GM12878 (cell line): ENCODE data around the gene RHBG. TPM values are rescaled to one million over a fixed set of nuclear protein-coding genes. Genes with fewer than 3 reads are reported as not detected.

Source experiments
- ATAC-seq: fragments of 200-7000 bp; cut with Tn5 transposase; 3 replicates; pipeline ENCODE4 v1.9.1; 2020; ENCODE audit warnings: mild to moderate bottlenecking, moderate library complexity
- BruUV-seq: library from RNA; stranded (reverse); fragments of 400-500 nt; replicated peaks from 2 replicates; lab custom pipeline; 2021; lab: Mats Ljungman, UMichigan
- CTCF ChIA-PET: fragments of 300-600 bp; sonication (Branson Sonifier 250); formaldehyde crosslinking; extraction: SDS; loops from one replicate; lab custom pipeline; 2021; ENCODE audit warnings: inconsistent platforms; lab: Yijun Ruan, JAX
- POLR2A ChIA-PET: fragments of 350-600 bp; formaldehyde crosslinking; extraction: SDS; loops from one replicate; lab custom pipeline; 2021; ENCODE audit warnings: inconsistent platforms; lab: Charles Lee
- RAD21 ChIA-PET: fragments of 300-600 bp; sonication (Branson Sonifier 250); formaldehyde crosslinking; loops from one replicate; lab custom pipeline; 2023; ENCODE audit warnings: antibody characterized with exemption; ENCODE audit not compliant: unreplicated experiment; lab: Charles Lee
- SMC1A ChIA-PET: fragments of 300-600 bp; sonication (Branson Sonifier 250); formaldehyde crosslinking; loops from one replicate; lab custom pipeline; 2023; ENCODE audit not compliant: unreplicated experiment, uncharacterized antibody; lab: Charles Lee
- DNase-seq: peaks from one replicate; pipeline ENCODE4 v3.0.0-alpha.2; 2011; ENCODE audit warnings: low read depth, low spot score
- FAIRE-seq: peaks from 3 replicates; lab custom pipeline; 2011; peaks lifted over from hg19 to GRCh38; lab: Jason Lieb, UNC
- H2AFZ ChIP-seq: 2 replicates; pipeline ENCODE4 v1.6.0; 2011; ENCODE audit warnings: low read depth, low read length, control low read depth; ENCODE audit not compliant: control insufficient read depth
- H3K27ac ChIP-seq: 2 replicates; pipeline ENCODE4 v1.5.1; 2011; ENCODE audit warnings: control low read depth; ENCODE audit not compliant: control insufficient read depth, insufficient read depth
- H3K27me3 ChIP-seq, 2 experiments: replicated peaks in 1 of 2; 2 replicates each; pipeline versions ENCODE4 v1.6.0 to v1.6.1; 2011; ENCODE audit warnings: low read length in 1 of 2; ENCODE audit not compliant: control insufficient read depth in 2 of 2, insufficient read depth in 2 of 2
- H3K36me3 ChIP-seq, 2 experiments: 2 replicates each; pipeline ENCODE4 v1.5.1; 2011; ENCODE audit warnings: low read length in 1 of 2; ENCODE audit not compliant: control insufficient read depth in 2 of 2, insufficient read depth in 2 of 2
- H3K4me1 ChIP-seq: 2 replicates; pipeline ENCODE4 v1.6.1; 2011; ENCODE audit warnings: mild to moderate bottlenecking, low read length, moderate library complexity, mixed read lengths; ENCODE audit not compliant: control insufficient read depth, insufficient read depth
- H3K4me2 ChIP-seq: 2 replicates; pipeline ENCODE4 v1.6.0; 2011; ENCODE audit warnings: control low read depth; ENCODE audit not compliant: control insufficient read depth, insufficient read depth
- H3K4me3 ChIP-seq: fragments of 200-600 bp; sonication (generic); 2 replicates; pipeline ENCODE4 v1.5.1; 2016
- H3K79me2 ChIP-seq: 2 replicates; pipeline ENCODE4 v1.6.0; 2011; ENCODE audit warnings: low read length; ENCODE audit not compliant: control insufficient read depth, insufficient read depth
- H3K9ac ChIP-seq: 2 replicates; pipeline ENCODE4 v1.8.0; 2011; ENCODE audit warnings: low read length, control low read depth, mixed read lengths; ENCODE audit not compliant: control insufficient read depth, insufficient read depth
- H3K9me3 ChIP-seq: replicated peaks from 3 replicates; pipeline ENCODE4 v1.5.1; 2011; ENCODE audit warnings: mild to moderate bottlenecking, low read length; ENCODE audit not compliant: control insufficient read depth, insufficient read depth
- H4K20me1 ChIP-seq: 2 replicates; pipeline ENCODE4 v1.6.0; 2011; ENCODE audit not compliant: control insufficient read depth, insufficient read depth
- BCL11A ChIP-seq: IDR thresholded peaks from 2 replicates; pipeline ENCODE4 v1.6.1; 2011; ENCODE audit warnings: low read depth, low read length
- EED ChIP-seq: sonication (generic); IDR thresholded peaks from 2 replicates; pipeline ENCODE4 v1.6.1; 2016; ENCODE audit warnings: antibody characterized with exemption, low read depth
- KAT2A ChIP-seq: conservative IDR thresholded peaks from 2 replicates; pipeline ENCODE4 v1.6.1; 2011; ENCODE audit warnings: low read depth, low read length; ENCODE audit not compliant: control insufficient read depth
- MTA3 ChIP-seq: IDR thresholded peaks from 2 replicates; pipeline ENCODE4 v1.6.1; 2012; ENCODE audit warnings: low read length, inconsistent platforms, borderline replicate concordance
- MYC ChIP-seq: IDR thresholded peaks from 2 replicates; pipeline ENCODE4 v1.6.1; 2011; ENCODE audit warnings: mild to moderate bottlenecking, low read length, moderate library complexity, inconsistent platforms; ENCODE audit not compliant: insufficient read depth, insufficient replicate concordance, insufficient read length, severe bottlenecking
- POU2F2 ChIP-seq: IDR thresholded peaks from 3 replicates; pipeline ENCODE4 v1.6.1; 2011; ENCODE audit warnings: low read depth, mild to moderate bottlenecking, low read length, borderline replicate concordance
- SKIL ChIP-seq: fragments of 450-650 bp; IDR thresholded peaks from 2 replicates; pipeline ENCODE4 v1.6.1; 2017; ENCODE audit warnings: mild to moderate bottlenecking, low read depth, inconsistent platforms; ENCODE audit not compliant: poor library complexity, severe bottlenecking
- ZBED1 ChIP-seq: IDR thresholded peaks from 2 replicates; pipeline ENCODE4 v1.6.1; 2016; ENCODE audit warnings: borderline replicate concordance
- WGBS: methylation state at CpG from one replicate; pipeline ENCODE4 v1.1.6; 2016; ENCODE audit warnings: low lambda C conversion rate; ENCODE audit not compliant: insufficient replicate concordance, insufficient coverage; ENCODE audit errors: missing lambda C conversion rate; 5-methylcytosine and 5-hydroxymethylcytosine counted together
- in situ Hi-C: fragments of 300-500 bp; cut with MboI; formaldehyde crosslinking; loops from 9 replicates; pipeline ENCODE4 v1.14.3; 2018; ENCODE audit warnings: mixed read lengths
- intact Hi-C: fragments of 100-400 bp; cut with micrococcal nuclease; formaldehyde crosslinking; loops from one replicate; pipeline ENCODE4 v1.14.2; 2022; ENCODE audit not compliant: unreplicated experiment
- polyA plus RNA-seq, 11 experiments: library from polyadenylated mRNA; depleted of rRNA in 4 of 11; unstranded in 6 of 11; stranded (reverse) in 5 of 11; fragments of >200 nt; fragmentation: Nextera tagmentation in 4 of 11; fragmentation: Illumina TruSeq in 1 of 11; extraction: Ambion mirVana in 4 of 11; extraction: Trizol in 1 of 11; gene quantifications; 1 replicate in 1 of 11; 2 replicates in 10 of 11; pipeline versions ENCODE4 v1.2.1 to v1.2.3, GENCODE V29; 2011 to 2016; ENCODE audit warnings: inconsistent platforms in 2 of 11, missing spikeins in 2 of 11, low read depth in 1 of 11
- total RNA-seq, 4 experiments: library from RNA; depleted of rRNA in 3 of 4; stranded (reverse); fragments of >200 nt in 3 of 4; fragmentation: Illumina TruSeq in 1 of 4; extraction: Trizol in 1 of 4; gene quantifications; 2 replicates each; pipeline versions ENCODE4 v1.2.1 to v1.2.3, GENCODE V29; 2013 to 2021

The RHBG gene
- total and polyA plus RNA-seq, 10 of the 15 experiments (the other 5 are each of a cell fraction or from before 2014, with no cell fraction given) = not detected

GRCh38 chr1:156407760-156408159, 38.7 kb downstream of the RHBG start (continued):
- TF ChIP-seq KAT2A = no peak

- CTCF ChIA-PET = interaction anchor here (1.0 to 2.4 kb wide), 2 partner anchors 9 to 23 kb away, joined by 3 to 13 read pairs; no protein-coding TSS in a partner anchor
- Histone ChIP-seq H3K4me1 (no peaks in the 10 kb centered on the region), H3K9me3 (no peaks in the 10 kb centered on the region), H2AFZ (no peak overlapping the region), H3K36me3 (no peaks in the 10 kb centered on the region), H3K4me3 (no peak overlapping the region), H3K9ac (no peak overlapping the region), H3K27me3 (peaks cover 0 to 3% of the 10 kb centered on the region in 2 experiments; a peak in 1 of 4 replicates), H3K27ac (no peak overlapping the region), H4K20me1 (no peaks in the 10 kb centered on the region), H3K79me2 (no peaks in the 10 kb centered on the region), H3K4me2 (no peak overlapping the region)
- no peak for DNase-seq
- TF ChIP-seq SKIL = no peak
- no peak for TF ChIP-seq EED
- TF ChIP-seq BCL11A = no peak
- no peak for TF ChIP-seq MYC
- no peak for TF ChIP-seq MTA3
- no peak for TF ChIP-seq ZBED1
- TF ChIP-seq POU2F2 = no peak
- SMC1A ChIA-PET = no interaction called here
- WGBS = 66% methylated on average over 7 of the region's 7 CpGs
- in situ Hi-C loops = no loop called here
- FAIRE-seq = no peak
- intact Hi-C loops = no loop called here
- no TSS peak for BruUV-seq
- no peak for ATAC-seq
- POLR2A ChIA-PET = interaction anchor here (0.7 kb wide), 1 partner anchor 19 kb away, joined by 3 read pairs; no protein-coding TSS in a partner anchor
- RAD21 ChIA-PET = no interaction called here
Observed at GRCh38 chr1:156409439-156409838, 40.4 kb downstream of the RHBG start.
